AML-193 (cell line): ENCODE measurements around the gene DNAJC4.

ENCODE experiments used
- DNase-seq, 2 experiments: peaks; one replicate each; lab custom pipeline; 2025; lab: John Stamatoyannopoulos, UW

Gene DNAJC4

DNA sequence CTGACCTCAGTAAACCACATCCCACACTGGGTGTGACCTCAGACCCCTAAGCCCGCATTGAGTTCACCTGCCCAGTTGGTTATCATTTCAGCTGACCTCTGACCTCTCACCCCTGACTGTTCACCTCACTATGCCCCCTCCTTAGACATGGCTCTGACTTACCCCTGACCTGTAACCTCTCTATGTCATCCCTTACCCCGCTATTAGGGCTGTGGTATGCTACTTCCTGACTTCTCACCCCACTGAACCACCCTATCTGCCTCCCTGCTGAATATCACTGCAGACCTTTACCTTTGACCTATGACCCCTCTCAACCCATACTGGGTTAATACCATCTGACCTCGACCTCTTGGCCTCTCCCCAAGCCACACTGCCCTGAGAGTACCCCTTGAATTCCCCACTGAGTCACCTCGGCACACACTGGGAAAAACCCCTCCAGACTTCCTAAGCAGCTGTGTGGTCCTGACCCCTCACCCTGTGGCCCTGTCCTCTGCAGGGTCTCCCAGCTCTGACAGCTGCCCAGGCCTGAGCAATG, 29.3 kb downstream of the DNAJC4 start:
- no peak for DNase-seq

DNA sequence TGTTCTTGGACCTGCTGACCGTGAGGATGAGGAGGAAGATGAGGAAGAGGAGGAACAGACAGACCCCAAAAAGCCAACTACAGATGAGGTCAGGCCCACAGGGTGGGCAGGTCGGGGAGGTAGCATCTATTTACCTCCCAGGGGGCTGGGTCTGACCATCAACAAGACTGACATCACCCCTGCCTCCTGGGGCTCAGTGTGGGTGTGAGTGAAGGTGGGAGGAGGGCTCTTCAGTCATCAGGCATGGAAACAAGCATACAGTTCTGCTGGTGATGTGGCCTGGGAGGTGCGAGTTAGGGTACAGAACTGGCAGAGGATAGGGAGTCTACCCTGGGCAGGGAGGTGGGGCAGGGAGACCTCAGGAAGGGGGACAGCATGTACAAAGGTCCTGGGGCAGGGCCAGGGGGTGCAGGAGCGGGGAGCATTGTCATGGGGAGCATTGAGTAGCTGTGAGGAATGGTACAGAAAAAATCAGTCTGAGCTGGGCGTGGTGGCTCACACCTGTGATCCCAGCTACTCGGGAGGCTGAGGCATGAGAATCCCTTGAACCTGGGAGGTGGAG, 29.9 kb downstream of the DNAJC4 start:
- no peak for DNase-seq

DNA sequence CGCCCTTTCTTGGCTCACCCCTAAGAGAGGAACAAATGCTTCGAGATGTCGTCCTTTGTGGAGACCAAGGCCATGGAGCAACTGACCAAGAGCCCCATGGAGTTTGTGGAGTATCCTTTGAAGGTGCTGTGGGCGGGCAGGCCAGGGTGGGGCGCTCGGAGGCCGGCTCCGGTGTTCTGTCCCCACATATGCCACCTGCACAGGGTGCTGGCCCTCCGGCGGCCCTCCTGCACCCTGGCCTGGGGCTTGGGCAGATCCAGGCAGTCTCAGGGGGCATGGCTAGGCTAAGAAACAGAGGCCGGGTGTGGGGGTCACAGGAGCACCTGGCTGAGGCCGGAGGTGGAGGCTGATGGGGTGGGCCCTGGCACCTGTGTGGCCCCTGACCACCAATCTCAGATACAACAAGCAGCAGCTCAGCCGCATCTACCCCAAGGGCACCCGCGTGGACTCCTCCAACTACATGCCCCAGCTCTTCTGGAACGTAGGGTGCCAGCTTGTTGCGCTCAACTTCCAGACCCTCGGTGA, 31.3 kb downstream of the DNAJC4 start:
- no peak for DNase-seq

DNA sequence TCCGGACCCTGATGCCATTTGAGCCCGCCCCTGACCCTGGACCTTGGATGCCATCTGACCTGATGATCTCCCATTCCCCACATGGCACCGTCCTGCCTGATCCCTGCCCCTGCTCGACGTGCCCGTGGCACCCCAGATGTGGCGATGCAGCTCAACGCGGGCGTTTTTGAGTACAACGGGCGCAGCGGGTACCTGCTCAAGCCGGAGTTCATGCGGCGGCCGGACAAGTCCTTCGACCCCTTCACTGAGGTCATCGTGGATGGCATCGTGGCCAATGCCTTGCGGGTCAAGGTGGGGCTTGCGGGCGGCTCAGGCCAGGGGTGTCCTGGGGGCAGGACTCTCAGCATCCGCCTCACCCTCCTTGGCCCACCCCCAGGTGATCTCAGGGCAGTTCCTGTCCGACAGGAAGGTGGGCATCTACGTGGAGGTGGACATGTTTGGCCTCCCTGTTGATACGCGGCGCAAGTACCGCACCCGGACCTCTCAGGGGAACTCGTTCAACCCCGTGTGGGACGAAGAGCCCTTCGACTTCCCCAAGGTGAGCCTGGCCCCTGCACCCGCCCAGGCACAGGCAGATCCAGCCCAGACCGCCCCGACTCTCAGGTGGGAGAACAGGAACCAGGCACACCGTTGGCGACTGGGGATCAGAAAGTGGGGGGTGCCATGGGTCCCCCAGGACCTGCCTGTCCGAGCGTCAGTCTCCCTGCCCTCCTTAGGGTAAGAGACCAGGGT, 32.1 kb downstream of the DNAJC4 start:
- no peak for DNase-seq

DNA sequence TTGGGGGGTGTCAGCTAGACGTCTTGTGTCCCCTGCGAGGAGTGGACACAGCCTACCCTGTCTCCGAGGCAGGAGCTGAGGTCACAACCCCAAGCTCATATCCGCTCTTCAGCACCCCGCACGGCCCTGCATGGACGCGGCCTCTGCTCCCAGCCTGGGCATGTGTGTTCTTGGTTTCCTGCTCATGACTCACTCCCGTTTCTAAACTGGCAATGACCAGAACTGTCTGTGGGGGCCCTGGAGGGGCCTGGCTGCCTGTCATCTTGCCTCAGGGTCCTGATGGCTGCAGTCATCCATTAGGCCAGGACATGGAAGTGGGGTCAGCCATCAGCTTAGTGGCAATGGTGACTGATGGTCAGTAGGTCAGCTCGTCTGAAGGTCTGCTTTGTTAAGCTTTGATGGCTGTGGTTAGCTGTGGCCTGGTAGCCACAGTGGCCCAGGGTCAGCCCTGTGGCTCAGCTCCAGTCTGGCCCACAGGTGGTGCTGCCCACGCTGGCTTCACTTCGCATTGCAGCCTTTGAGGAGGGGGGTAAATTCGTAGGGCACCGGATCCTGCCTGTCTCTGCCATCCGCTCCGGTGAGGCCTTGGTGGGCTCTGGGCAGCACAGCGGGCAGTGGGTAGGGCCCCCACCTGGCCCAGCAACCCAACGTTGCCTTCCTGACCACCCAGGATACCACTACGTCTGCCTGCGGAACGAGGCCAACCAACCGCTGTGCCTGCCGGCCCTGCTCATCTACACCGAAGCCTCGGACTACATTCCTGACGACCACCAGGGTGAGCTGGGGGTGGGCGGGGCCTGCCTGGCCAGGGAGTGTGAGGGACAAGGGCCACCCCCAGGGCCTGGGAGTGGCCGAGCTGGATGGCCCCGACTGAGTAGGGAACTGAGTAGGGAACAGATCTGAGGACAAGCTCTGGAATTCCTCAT, 32.9 kb downstream of the DNAJC4 start:
- no peak for DNase-seq

DNA sequence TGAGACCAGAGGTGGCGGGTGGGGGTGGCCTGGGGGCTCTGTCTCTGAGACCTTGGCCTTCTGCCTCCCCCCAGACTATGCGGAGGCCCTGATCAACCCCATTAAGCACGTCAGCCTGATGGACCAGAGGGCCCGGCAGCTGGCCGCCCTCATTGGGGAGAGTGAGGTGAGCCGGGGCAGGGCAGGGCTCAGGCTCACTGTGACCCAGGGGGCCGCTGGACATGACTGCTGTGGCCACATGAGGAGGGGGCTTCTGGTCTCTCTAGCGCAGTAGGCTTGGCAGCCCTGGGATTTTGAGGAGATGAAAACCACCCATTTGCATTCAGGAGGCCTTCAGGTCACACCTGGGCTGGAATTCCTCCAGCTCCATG, 33.6 kb downstream of the DNAJC4 start:
- no peak for DNase-seq

DNA sequence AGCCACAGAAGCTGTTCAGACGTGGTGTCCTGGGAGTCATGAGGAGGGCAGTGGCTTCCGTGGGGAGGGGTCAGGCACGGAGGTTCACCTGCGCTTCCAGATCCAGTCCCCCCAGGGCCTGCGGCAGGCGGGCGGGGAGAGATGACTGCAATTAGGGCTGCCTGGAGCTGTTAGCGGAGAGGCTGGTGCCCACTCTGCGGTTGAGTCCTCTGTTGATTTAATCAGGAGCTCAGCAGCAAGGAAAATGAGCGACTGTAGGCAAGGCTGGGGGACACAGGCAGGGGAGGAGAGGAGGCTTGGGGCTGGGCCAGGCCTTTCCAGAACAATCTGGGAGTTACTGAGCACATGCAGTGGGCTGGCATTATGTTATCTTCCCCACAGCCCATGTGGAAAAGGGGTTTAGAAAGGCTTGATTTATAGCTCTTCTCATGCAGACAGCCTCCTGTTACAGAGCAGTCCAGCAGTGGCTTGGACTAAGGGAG, 34.1 kb downstream of the DNAJC4 start:
- no peak for DNase-seq

DNA sequence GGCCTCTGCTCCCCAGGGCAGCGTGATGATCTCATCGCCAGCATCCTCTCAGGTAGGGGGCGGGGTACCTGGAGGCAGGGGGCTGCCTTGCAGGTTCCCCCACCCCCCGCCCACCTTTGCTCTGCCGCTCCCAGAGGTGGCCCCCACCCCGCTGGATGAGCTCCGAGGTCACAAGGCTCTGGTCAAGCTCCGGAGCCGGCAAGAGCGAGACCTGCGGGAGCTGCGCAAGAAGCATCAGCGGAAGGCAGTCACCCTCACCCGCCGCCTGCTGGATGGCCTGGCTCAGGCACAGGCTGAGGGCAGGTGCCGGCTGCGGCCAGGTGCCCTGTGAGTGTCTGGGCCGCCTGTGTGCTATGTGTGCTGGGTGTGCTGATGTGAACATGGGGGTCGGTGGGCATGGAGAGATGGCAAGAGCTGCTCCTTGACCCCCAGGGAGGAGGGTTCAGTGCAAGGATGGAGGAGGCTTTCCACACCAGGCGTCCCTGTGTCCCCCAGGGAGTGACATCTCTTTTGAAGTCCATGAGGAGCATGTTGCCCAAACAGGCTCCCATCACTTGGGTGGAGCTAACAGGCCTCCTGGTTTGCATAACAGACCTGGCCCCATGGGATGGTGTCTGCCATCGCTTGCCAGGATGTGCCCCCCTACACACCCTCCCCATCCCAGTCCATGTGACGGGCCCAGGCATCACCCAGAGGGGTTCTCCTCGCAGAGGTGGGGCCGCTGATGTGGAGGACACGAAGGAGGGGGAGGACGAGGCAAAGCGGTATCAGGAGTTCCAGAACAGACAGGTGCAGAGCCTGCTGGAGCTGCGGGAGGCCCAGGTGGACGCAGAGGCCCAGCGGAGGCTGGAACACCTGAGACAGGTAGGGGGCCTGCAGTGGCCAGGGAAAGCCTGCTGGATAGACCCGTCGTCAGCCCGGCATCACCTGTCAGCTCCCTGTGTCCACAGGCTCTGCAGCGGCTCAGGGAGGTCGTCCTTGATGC, 35.1 kb downstream of the DNAJC4 start:
- DNase-seq = no peak

DNA sequence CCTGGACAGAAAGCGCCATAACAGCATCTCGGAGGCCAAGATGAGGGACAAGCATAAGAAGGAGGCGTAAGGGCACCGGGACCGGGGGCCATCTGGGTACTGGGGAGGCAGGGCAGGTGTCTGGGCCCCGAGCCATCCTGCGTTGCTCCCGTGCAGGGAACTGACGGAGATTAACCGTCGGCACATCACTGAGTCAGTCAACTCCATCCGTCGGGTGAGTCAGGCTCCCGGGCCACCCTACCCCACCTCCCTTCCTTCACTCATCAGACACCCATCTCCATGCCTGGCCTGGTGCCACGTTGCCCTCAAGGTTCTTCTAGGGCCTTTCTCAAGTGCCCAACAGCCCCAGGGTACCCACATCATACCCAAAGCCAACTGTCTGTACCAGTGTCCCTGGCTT, 36.0 kb downstream of the DNAJC4 start:
- DNase-seq = no peak

DNA sequence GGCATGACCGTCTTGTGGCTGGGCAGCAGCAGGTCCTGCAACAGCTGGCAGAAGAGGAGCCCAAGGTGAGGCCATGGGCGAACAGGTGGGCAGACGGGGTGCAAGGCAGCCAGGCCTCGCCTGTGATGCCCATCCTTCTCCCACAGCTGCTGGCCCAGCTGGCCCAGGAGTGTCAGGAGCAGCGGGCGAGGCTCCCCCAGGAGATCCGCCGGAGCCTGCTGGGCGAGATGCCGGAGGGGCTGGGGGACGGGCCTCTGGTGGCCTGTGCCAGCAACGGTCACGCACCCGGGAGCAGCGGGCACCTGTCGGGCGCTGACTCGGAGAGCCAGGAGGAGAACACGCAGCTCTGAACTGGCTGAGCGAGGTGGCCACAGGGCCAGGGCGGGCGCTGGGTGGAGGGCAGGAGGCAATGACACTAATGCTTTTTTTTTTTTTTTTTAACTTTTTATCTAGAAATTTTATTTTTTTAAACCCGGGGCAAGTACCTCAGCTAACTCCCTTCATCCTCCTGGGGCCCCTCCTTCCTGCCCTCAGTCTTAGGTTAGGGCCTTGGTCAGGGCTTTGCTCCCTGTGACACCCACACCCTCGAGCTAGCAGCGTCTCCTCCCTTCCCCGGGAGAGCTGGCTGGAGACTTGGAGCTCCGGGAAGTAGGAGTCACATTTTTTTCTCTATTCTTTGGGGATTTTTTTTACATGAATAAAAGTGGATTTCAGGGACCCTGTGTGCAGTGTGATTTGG, 37.0 kb downstream of the DNAJC4 start:
- DNase-seq = no peak

DNA sequence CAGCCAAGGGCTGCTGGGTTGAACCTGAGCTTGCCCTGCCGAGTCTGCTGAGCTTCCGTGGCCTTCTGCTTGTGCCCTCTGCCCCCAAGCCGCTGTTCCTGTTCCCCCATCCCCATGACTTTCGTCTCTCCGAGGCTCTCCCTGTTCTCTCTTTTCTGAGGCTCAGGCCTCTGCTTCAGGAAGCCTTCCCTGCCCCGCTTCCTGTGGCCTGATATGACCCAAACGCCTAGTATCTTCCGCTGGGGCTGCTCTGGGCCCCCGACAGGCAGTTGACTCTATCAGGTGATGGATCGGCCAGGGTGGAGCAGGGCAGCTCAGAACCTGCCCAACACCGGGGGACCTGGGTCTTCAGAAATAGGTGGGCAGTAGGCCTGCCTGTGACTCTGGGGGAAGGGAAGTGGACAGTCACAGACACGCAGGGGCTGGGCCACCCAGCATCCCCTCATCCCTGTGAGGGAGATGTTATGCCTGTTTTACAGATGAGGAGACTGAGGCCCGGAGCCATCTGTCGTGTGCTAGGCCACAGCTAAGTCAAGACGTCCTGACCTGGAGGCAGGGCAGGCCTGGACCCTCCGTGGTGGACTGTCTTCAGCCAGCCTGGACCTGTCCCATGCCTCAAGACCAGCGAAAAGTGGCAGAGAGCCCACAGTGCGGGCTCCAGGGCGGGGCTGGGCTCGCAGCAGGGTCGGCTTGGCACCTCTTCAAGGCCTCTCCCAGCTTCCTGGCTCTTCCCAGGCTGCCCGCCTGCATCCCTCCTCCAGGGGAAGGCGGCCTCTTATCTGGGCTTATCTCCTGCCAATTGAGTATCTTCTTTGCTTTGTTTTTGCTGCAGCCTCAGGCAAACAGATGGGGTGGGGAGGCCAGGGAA, 37.9 kb downstream of the DNAJC4 start:
- DNase-seq = no peak

DNA sequence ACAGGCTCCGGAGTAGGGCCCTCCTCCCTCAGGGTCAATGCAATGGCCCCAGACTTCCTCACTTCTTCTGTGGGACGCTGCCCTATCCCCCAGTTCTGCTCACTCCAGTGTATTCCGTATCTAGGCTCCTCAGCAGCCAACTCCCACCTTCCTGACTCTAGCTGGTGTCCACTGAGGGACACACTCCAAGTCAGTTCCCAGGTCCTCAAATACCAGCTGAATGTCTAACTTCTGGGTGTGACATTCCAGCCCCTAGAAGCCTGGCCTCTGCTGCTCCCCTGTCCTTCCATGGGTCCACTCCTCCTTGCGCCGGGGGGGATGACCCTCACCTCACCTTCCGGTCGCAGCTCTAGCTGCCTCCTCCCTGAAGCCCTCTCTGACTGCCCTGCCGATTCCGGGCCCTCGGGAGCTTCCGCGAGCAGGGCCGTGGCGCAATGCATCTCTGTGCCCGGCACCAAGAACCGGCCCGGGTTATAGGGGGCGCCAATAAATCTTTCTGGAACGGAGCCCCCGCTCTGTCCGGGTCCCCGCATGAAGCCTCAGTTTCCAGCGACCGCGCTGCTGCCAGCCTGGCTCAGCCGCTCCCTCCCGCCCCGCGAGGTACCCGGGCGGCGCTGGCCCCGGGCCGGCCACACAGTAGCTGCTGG, 38.7 kb downstream of the DNAJC4 start:
- DNase-seq = peak; percentile 31 to 39

DNA sequence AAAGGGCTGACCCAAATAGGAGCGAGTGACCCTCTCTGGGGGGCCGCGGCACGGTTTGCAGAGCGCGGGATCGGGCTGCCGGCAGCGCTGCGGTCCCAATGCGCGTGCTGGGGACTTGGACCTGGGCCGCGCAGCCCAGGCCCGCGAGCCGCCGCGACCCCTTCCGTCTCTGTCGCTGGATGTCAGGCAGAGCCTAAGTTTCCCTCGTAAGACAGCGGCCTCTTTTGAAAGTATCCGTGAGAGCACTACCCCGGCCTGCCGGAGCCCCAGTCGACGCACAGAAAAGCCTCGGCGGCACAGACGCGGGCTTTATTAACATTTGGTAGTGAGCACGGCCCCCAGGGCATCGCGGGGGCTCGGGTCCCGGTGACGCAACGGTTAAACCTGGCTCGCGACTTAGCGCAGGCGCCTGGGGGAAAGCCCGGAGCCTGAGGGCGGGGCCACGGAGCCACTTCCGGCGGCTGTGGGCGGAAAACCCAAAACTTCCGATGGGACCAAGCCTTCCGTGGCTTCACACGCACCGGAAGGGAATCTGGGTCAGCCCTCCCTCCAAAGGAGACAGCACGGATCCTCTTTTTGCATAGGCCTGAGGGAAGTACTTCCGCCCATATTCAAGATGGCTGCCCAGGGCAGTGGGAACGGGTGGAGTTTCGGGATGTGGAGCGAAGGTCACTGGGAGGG, 39.3 kb downstream of the DNAJC4 start:
- peak; percentile 94 to 97 for DNase-seq

DNA sequence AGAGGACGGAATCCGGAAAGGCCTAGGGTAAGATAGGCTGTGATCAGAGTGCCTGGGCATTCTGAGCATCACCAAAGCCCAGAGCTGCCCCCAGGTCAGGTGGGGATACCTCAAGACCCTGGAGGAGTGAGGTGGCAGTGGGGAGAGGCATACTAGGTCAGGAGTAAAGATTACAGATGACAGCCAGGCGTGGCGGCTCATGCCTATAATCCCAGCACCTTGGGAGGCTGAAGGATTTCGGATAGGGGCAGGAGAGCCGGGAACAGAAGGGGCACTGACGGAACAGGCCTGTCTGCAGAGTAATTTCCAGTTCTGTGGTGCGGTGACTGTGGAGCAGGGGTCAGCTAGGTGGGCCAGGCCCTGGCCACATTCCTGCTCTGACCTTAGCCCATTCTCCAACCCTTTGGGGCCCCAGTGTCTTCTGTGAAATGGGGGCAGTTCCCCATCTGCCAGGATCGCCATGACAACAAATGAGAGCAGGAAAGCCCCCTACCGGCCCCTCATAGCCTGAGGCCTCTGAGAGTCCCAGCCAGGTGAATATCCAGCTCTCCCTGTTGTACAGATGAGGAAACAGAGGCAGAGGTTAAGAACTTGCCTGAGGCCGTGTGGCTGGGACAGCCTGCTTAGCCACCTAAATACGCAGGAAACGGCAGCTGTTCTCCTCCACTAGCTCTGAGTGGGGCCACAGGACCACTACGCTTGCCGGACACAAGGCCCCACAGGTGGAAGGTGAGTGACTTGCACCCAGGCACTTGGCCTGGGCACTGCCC, 44.9 kb downstream of the DNAJC4 start:
- DNase-seq = no peak

DNA sequence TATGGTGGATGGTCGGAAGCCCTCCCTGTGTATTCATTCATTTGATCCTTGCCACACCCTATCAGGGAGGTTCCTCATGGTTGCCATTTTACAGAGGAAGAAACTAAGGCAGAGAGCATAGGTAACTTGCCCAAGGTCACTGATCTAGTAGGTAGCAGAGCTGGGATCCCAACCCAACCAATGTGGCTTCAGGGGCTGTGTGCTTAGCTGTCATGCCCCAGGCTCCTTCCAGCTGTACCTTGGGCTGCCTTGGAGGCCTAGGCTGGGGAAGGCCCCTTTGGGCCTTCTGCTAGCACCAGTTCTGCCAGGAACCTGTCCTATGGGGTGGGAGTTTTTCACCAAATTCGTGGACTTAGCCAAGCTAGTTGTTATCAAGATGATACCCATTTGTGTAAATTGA, 45.5 kb downstream of the DNAJC4 start:
- no peak for DNase-seq

DNA sequence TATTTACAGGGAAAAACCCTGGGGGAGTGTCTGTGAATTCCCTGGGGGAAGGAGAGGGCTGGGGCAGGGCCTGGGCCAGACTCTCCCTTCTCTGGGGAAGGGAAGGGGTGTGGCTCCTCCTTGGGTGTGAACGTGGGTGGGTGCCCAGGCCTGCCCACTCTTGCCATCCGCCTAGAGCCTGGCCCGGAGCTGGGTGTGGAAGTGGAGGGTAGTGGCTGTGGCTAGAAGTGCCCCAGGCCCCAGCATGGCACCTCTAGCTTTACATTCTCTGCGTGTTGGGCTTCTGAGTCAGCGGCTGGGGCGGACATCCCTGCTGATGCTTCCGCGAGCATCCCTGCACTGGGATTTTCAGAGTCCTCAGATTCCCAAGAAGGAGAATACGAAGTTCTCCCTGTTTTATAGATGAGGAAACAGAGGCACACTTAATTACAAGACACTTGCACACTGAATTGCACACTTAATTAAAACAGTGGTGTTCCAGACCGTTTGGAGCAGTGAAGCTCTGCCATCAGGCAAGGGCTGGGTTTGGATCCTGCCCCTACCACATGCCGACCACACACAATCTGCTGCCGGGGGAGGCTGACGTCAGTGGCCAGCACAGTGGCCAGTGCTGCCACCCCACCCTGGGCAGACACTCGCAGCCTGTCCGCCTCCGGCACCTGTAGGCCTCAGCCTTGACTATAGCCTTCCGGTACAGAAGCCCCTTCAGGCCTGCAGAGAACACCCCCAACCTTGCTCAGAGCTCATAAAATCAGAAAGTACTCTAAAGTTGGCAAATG, 46.5 kb downstream of the DNAJC4 start:
- no peak for DNase-seq
